ENCODE data around the gene CXCR3.
"Not testable (repeated sequence)": the region's sequence is repeated elsewhere in the genome, so short reads cannot be mapped to it uniquely, and the experiment has no call there.

GRCh38 chrX:71593210-71593609, 25.1 kb downstream of the CXCR3 start:
- TF ChIP-seq ARNT (IDR thresholded peaks at IDR 0.05); CTBP1 (IDR thresholded peaks at IDR 0.05; ENCODE audit: borderline replicate concordance); TARDBP (IDR thresholded peaks at IDR 0.05); NFRKB (IDR thresholded peaks at IDR 0.05); PKNOX1 (IDR thresholded peaks at IDR 0.05); FOXM1 (IDR thresholded peaks at IDR 0.05; ENCODE audit: borderline replicate concordance); BHLHE40 (IDR thresholded peaks at IDR 0.05; ENCODE audit: borderline replicate concordance); SUZ12 (IDR thresholded peaks at IDR 0.05); LEF1 (IDR thresholded peaks at IDR 0.05; ENCODE audit: borderline replicate concordance); L3MBTL2 (conservative IDR thresholded peaks at IDR 0.05); FOXK2 (IDR thresholded peaks at IDR 0.05); ELF4 (IDR thresholded peaks at IDR 0.05); FOXA1 (IDR thresholded peaks at IDR 0.05); SP1 (IDR thresholded peaks at IDR 0.05): not testable (repeated sequence)
